Osteocyte (in vitro differentiated cells): ENCODE results near the gene MEF2A. TPM values are rescaled to one million over a fixed set of nuclear protein-coding genes. Genes with fewer than 3 reads are reported as not detected.

ENCODE experiments used
- DNase-seq: peaks from one replicate; pipeline ENCODE4 v3.0.0; 2021; ENCODE audit warnings: mixed read lengths; ENCODE audit not compliant: unreplicated experiment; ENCODE audit errors: extremely low spot score
- H3K27ac Mint-ChIP-seq: one replicate; pipeline ENCODE4 v1.8.0; 2021; ENCODE audit warnings: mild to moderate bottlenecking, mixed read lengths; ENCODE audit not compliant: unreplicated experiment
- H3K27me3 Mint-ChIP-seq: one replicate; pipeline ENCODE4 v1.8.0; 2021; ENCODE audit warnings: mixed read lengths; ENCODE audit not compliant: unreplicated experiment
- H3K36me3 Mint-ChIP-seq: one replicate; pipeline ENCODE4 v1.8.0; 2021; ENCODE audit warnings: mixed read lengths; ENCODE audit not compliant: unreplicated experiment
- H3K4me1 Mint-ChIP-seq: one replicate; pipeline ENCODE4 v1.8.0; 2021; ENCODE audit warnings: mixed read lengths; ENCODE audit not compliant: unreplicated experiment
- H3K4me3 Mint-ChIP-seq: one replicate; pipeline ENCODE4 v1.8.0; 2021; ENCODE audit warnings: mild to moderate bottlenecking, moderate library complexity, mixed read lengths; ENCODE audit not compliant: unreplicated experiment
- H3K9me3 Mint-ChIP-seq: one replicate; pipeline ENCODE4 v1.8.0; 2021; ENCODE audit warnings: mixed read lengths; ENCODE audit not compliant: unreplicated experiment
- total RNA-seq: library from RNA; stranded (reverse); gene quantifications from 2 replicates; pipeline ENCODE4 v1.2.1, GENCODE V29; 2021
- TF ChIP-seq, protein P1 (sequence below): fragments of 200-600 bp; sonication (generic); IDR thresholded peaks from 2 replicates; pipeline ENCODE4 v1.5.0; 2021; ENCODE audit warnings: antibody characterized with exemption, mild to moderate bottlenecking, moderate library complexity

Gene MEF2A
- total RNA-seq, 1 donor from 2014 or later, result 97.8 TPM

- Mint-ChIP-seq H3K4me1 (peaks cover 30% of the 10 kb centered on the region), H3K36me3 (peaks cover 14% of the 10 kb centered on the region), H3K27ac (no peak overlapping the region), H3K27me3 (no peaks in the 10 kb centered on the region), H3K4me3 (no peak overlapping the region), H3K9me3 (no peaks in the 10 kb centered on the region)
- TF ChIP-seq, protein P1, sequence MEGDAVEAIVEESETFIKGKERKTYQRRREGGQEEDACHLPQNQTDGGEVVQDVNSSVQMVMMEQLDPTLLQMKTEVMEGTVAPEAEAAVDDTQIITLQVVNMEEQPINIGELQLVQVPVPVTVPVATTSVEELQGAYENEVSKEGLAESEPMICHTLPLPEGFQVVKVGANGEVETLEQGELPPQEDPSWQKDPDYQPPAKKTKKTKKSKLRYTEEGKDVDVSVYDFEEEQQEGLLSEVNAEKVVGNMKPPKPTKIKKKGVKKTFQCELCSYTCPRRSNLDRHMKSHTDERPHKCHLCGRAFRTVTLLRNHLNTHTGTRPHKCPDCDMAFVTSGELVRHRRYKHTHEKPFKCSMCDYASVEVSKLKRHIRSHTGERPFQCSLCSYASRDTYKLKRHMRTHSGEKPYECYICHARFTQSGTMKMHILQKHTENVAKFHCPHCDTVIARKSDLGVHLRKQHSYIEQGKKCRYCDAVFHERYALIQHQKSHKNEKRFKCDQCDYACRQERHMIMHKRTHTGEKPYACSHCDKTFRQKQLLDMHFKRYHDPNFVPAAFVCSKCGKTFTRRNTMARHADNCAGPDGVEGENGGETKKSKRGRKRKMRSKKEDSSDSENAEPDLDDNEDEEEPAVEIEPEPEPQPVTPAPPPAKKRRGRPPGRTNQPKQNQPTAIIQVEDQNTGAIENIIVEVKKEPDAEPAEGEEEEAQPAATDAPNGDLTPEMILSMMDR, result no peak
- no peak for DNase-seq
Measured at GRCh38 chr15:99728916-99729315, 163.1 kb downstream of the MEF2A start.

DNA sequence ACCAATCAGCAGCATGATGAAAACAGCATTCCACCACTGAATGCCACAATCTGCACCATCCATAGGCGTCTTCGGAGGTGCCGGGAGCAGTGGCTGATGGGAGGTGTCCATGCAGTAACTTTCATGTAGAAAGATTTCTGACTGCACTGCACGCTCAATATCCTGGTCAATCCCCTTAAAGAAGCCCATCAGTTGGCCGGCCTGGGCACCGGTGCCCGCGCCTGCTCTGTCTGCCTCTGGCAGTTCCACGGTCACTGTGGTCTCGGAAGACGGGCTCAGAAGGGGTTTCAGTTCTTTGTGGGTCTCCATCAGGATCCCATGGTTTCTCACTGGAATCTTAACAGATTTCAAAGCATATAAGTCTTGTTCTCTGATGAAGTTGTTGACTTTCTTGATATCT lies 163.5 kb downstream of the MEF2A start:
- peaks cover 14% of the 10 kb centered on the region for H3K36me3 Mint-ChIP-seq
- no peak overlapping the region for H3K4me3 Mint-ChIP-seq
- DNase-seq, result no peak
- H3K27ac Mint-ChIP-seq, result no peak overlapping the region
- H3K4me1 Mint-ChIP-seq, result peaks cover 30% of the 10 kb centered on the region
- TF ChIP-seq, protein P1, result no peak
- H3K9me3 Mint-ChIP-seq, result no peaks in the 10 kb centered on the region
- H3K27me3 Mint-ChIP-seq, result no peaks in the 10 kb centered on the region

- TF ChIP-seq, protein P1, result peak; percentile 76
- Mint-ChIP-seq H3K36me3 (peaks cover 14% of the 10 kb centered on the region), H3K4me3 (no peak overlapping the region), H3K4me1 (peaks cover 30% of the 10 kb centered on the region), H3K9me3 (no peaks in the 10 kb centered on the region), H3K27ac (peak overlapping the region; percentile 70), H3K27me3 (no peaks in the 10 kb centered on the region)
- DNase-seq, result no peak
Measured at GRCh38 chr15:99729920-99730319, 164.1 kb downstream of the MEF2A start.

DNA sequence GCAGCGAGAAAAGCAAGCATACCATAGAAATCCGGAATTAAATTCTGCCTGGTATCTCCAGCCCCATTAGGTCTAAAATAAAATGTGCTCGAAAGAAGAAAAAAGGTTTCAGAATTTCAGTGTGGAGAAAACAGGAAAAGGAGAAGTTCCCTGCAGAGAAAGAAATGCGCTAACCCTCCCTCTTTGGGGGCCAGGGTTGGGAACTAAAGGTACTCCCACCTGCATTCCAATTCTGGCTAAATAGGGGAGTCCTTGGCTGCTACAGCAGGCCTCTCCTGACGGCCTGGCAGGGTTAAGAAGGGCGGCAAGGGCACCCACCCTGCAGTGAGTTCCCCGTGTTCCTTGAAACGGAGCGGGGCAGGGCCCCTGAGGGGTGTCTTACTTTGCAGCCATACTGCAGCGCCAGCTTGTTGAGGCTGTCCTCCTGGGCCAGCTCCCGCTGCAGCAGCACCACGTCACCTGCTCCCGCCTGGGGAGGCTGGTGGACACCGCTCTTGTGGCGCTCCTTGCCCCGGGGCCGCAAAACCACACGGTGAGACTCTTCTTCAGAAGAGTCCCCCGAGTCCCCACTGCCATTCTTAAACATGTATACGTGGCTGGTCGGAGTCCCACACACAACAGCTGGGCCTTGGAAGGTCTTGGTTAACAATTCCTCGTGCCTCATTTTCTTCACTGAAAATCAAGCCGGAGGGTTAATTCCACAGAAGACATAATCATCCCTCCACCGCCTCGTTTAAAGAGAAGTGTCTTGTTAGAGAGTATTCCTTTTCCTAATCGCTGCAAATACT lies 165.7 kb downstream of the MEF2A start:
- H3K27ac Mint-ChIP-seq, result peak overlapping the region; percentile 60
- H3K4me1 Mint-ChIP-seq, result peaks cover 30% of the 10 kb centered on the region
- no peaks in the 10 kb centered on the region for H3K27me3 Mint-ChIP-seq
- peaks cover 10% of the 10 kb centered on the region for H3K36me3 Mint-ChIP-seq
- H3K4me3 Mint-ChIP-seq, result peak overlapping the region; percentile 77
- H3K9me3 Mint-ChIP-seq, result no peaks in the 10 kb centered on the region
- no peak for DNase-seq
- TF ChIP-seq, protein P1, result no peak

GRCh38 chr15:99732124-99732750 lies 166.5 kb downstream of the MEF2A start:
- H3K27ac Mint-ChIP-seq, result peak overlapping the region; percentile 60
- no peaks in the 10 kb centered on the region for H3K27me3 Mint-ChIP-seq
- H3K4me3 Mint-ChIP-seq, result peak overlapping the region; percentile 77
- DNase-seq, result no peak
- no peaks in the 10 kb centered on the region for H3K9me3 Mint-ChIP-seq
- TF ChIP-seq, protein P1, result no peak
- H3K4me1 Mint-ChIP-seq, result peaks cover 30% of the 10 kb centered on the region
- peaks cover 10% of the 10 kb centered on the region for H3K36me3 Mint-ChIP-seq
